ENCODE measurements around the gene FGD6. TPM values are rescaled to one million over a fixed set of nuclear protein-coding genes. Genes with fewer than 3 reads are reported as not detected.
A peak's percentile ranks its signal among the peaks of the same experiment; 100 is the strongest.

The FGD6 gene
- polyA plus RNA-seq, 2 of the 4 experiments (the other 2 are of a cell fraction) = 15.5 to 48.0 TPM

DNA sequence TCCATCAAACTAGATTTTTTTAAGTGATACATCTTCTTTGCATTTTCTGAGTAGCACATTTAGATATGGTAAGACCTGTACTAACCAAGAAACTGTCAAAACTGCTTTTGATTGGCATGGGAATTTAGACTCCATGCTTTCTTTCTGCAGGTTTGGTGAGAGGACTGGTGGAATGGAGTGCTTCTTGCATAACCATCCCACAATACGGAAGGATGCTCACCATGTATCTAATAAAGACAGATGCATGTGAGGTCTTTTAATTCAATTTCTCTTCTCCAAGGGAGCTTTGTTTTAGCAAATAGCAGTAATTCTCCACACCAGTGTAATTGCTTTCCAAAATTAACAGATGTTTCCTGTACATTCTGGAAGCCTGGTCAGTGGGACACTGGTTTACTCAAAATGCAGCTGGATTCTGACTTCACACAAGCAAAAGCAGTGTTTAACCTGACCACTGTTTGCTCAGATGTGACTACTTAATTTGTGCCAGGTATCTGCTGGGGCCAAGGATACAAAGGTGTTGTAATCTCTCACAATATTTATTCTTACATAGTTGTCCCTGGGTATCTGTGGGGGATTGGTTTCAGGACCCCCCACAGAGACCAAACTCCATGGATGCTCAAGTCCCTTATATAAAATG is 26.1 kb downstream of the FGD6 start:
- Histone ChIP-seq H3K4me2 (peak overlapping the region; percentile 51), H3K9me3 (no peaks in the 10 kb centered on the region), H3K4me1 (peaks cover 76% of the 10 kb centered on the region), H3K27ac (peak overlapping the region; percentile 43 to 60; a peak in 5 of 6 replicates), H3K4me3 (no peak overlapping the region)
- ATAC-seq (no peak), DNase-seq (ENCODE audit: low read depth in 1 of 2, low spot score in 1 of 2) (no peak), FAIRE-seq (no peak)
- POLR2A ChIA-PET = interaction anchor here (0.6 kb wide), 1 partner anchor 768 kb away, joined by 3 read pairs; no protein-coding TSS in a partner anchor
- peak in 1 of 2 experiments; percentile 31; a peak in 1 of 4 replicates for TF ChIP-seq CEBPB (IDR thresholded peaks at IDR 0.05)
- TF ChIP-seq JUNB (IDR thresholded peaks at IDR 0.05) = no peak
- TF ChIP-seq NFE2L2 (conservative IDR thresholded peaks at IDR 0.05; ENCODE audit: low read length) = no peak
- CTCF ChIA-PET = interaction anchor here (0.6 to 1.7 kb wide), 5 partner anchors 8 to 26 kb away, joined by 3 to 6 read pairs (median 4); partner anchors contain the start of genes FGD6 and VEZT
- WGBS (ENCODE audit: missing lambda C conversion rate) = 86% methylated on average over 1 of the region's 1 CpG

GRCh38 chr12:95187865-95188415 is 29.3 kb downstream of the FGD6 start:
- peaks cover 84% of the 10 kb centered on the region for H3K4me1 ChIP-seq
- H3K9me3 ChIP-seq = no peaks in the 10 kb centered on the region
- DNase-seq (ENCODE audit: low read depth in 1 of 2, low spot score in 1 of 2) (no peak), FAIRE-seq (peak; percentile 32), ATAC-seq (peak; percentile 10 to 22; a peak in 2 of 6 replicates)
- WGBS (ENCODE audit: missing lambda C conversion rate) = 23% methylated on average over 5 of the region's 5 CpGs
- TF ChIP-seq PHF8 (IDR thresholded peaks at IDR 0.05; ENCODE audit: borderline replicate concordance, low read depth) = no peak
- no peak for TF ChIP-seq JUNB (IDR thresholded peaks at IDR 0.05)
- TF ChIP-seq RCOR1 (IDR thresholded peaks at IDR 0.05; ENCODE audit: low read depth, low read length) = no peak
- no peak for TF ChIP-seq BHLHE40 (IDR thresholded peaks at IDR 0.05; ENCODE audit: low read depth, low read length)
- TF ChIP-seq FOXS1 (CRISPR knock-in tag; IDR thresholded peaks at IDR 0.05) = no peak
- no peak for TF ChIP-seq ZSCAN20 (CRISPR knock-in tag; IDR thresholded peaks at IDR 0.05)
- no peak for TF ChIP-seq RNF2 (IDR thresholded peaks at IDR 0.05; ENCODE audit: borderline replicate concordance, low read depth)
- TF ChIP-seq CEBPB (IDR thresholded peaks at IDR 0.05) = no peak
- no peak for TF ChIP-seq CBX2 (IDR thresholded peaks at IDR 0.05; ENCODE audit: borderline replicate concordance, low read depth)
- TF ChIP-seq HOXB5 (CRISPR knock-in tag; IDR thresholded peaks at IDR 0.05) = no peak
- peak overlapping the region; percentile 85 for H3K4me2 ChIP-seq
- H3K4me3 ChIP-seq = peak overlapping the region; percentile 23; the same call in 2 of the 3 replicates
- H3K27ac ChIP-seq = peak overlapping the region; percentile 76 to 90
- ChIA-PET POLR2A (interaction anchor here (0.8 to 4.3 kb wide), 6 partner anchors 12 to 146 kb away, joined by 4 to 33 read pairs (median 6); partner anchors contain the start of genes FGD6 and VEZT), CTCF (interaction anchor here (0.6 to 3.7 kb wide), 13 partner anchors 10 to 347 kb away, joined by 3 to 24 read pairs (median 4); partner anchors contain the start of genes FGD6, NR2C1 and VEZT)

DNA sequence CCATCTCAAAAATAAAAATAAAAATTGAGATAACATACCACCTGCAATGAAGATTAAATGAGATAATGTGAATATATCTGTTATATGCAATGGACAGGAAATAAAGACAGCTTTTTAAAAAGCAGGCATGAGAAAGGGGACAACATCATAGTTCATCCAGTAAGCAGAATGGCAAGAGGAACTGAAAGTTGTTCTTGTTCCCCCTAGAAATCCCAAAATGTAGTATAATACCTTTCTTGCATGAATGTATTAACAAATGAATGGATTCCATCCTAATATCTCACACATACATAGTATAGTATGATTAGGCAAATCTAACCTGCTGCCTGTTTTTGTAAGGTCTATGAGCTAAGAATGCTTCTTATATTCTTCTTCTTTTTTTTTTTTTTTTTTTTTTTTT is 31.4 kb downstream of the FGD6 start:
- H3K4me1 ChIP-seq = peaks cover 76% of the 10 kb centered on the region
- FAIRE-seq (no peak), DNase-seq (ENCODE audit: low read depth in 1 of 2, low spot score in 1 of 2) (no peak), ATAC-seq (no peak)
- no peak overlapping the region for H3K4me2 ChIP-seq
- ChIA-PET CTCF (interaction anchor here (1.0 to 3.7 kb wide), 4 partner anchors 17 to 68 kb away, joined by 3 to 24 read pairs (median 5); partner anchors contain the start of genes FGD6 and VEZT), POLR2A (interaction anchor here (0.7 to 4.3 kb wide), 3 partner anchors 14 to 35 kb away, joined by 18 to 33 read pairs (median 20); partner anchors contain the start of genes FGD6 and VEZT)
- H3K27ac ChIP-seq = peak overlapping the region; percentile 76 to 90; a peak in 4 of 6 replicates
- no peak overlapping the region for H3K4me3 ChIP-seq
- no peaks in the 10 kb centered on the region for H3K9me3 ChIP-seq
- no peak for TF ChIP-seq POLR2AphosphoS2 (conservative IDR thresholded peaks at IDR 0.05; ENCODE audit: low read length)
- TF ChIP-seq, protein P1, sequence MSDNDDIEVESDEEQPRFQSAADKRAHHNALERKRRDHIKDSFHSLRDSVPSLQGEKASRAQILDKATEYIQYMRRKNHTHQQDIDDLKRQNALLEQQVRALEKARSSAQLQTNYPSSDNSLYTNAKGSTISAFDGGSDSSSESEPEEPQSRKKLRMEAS (IDR thresholded peaks at IDR 0.05) = no peak
- TF ChIP-seq SMC3 (IDR thresholded peaks at IDR 0.05) = no peak
- no peak for TF ChIP-seq CEBPB (IDR thresholded peaks at IDR 0.05)
- TF ChIP-seq ZFP36 (IDR thresholded peaks at IDR 0.05; ENCODE audit: borderline replicate concordance, partially characterized antibody) = no peak
- TF ChIP-seq PHF8 (IDR thresholded peaks at IDR 0.05; ENCODE audit: borderline replicate concordance, low read depth) = no peak
- no peak for TF ChIP-seq KDM1A (IDR thresholded peaks at IDR 0.05; ENCODE audit: low read depth)

- no peaks in the 10 kb centered on the region for H3K9me3 ChIP-seq
- peaks cover 77% of the 10 kb centered on the region for H3K4me1 ChIP-seq
- no peak overlapping the region for H3K4me2 ChIP-seq
- TF ChIP-seq EHMT2 (IDR thresholded peaks at IDR 0.05; ENCODE audit: low read depth) (no peak), SREBF2 (IDR thresholded peaks at IDR 0.05) (no peak), HES2 (IDR thresholded peaks at IDR 0.05) (no peak), ZSCAN20 (CRISPR knock-in tag; IDR thresholded peaks at IDR 0.05) (no peak), ATOH8 (CRISPR knock-in tag; IDR thresholded peaks at IDR 0.05; ENCODE audit: low read depth) (no peak), SMC3 (IDR thresholded peaks at IDR 0.05) (no peak), EHF (CRISPR knock-in tag; IDR thresholded peaks at IDR 0.05) (no peak), FOSB (CRISPR knock-in tag; IDR thresholded peaks at IDR 0.05) (no peak), JUNB (IDR thresholded peaks at IDR 0.05) (no peak), CBX8 (IDR thresholded peaks at IDR 0.05) (no peak), NFE2L2 (conservative IDR thresholded peaks at IDR 0.05; ENCODE audit: low read length) (no peak), POLR2A (IDR thresholded peaks at IDR 0.05; ENCODE audit: low read length) (no peak)
- TF ChIP-seq, protein P2, sequence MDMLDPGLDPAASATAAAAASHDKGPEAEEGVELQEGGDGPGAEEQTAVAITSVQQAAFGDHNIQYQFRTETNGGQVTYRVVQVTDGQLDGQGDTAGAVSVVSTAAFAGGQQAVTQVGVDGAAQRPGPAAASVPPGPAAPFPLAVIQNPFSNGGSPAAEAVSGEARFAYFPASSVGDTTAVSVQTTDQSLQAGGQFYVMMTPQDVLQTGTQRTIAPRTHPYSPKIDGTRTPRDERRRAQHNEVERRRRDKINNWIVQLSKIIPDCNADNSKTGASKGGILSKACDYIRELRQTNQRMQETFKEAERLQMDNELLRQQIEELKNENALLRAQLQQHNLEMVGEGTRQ (IDR thresholded peaks at IDR 0.05) = no peak
- no peak for DNase-seq (ENCODE audit: low read depth in 1 of 2, low spot score in 1 of 2)
- H3K4me3 ChIP-seq = no peak overlapping the region
- ChIA-PET CTCF (interaction anchor here (0.6 to 3.7 kb wide), 5 partner anchors 15 to 622 kb away, joined by 3 to 24 read pairs (median 3); partner anchors contain the start of genes FGD6 and VEZT), POLR2A (no interaction called here)
- peak overlapping the region in 1 of 2 experiments; percentile 90; a peak in 3 of 6 replicates for H3K27ac ChIP-seq
- 84% methylated on average over 8 of the region's 8 CpGs for WGBS (ENCODE audit: missing lambda C conversion rate)
- no peak for FAIRE-seq
- no peak for ATAC-seq
Measured at GRCh38 chr12:95185072-95185471, 32.2 kb downstream of the FGD6 start.
